Measurements from ENCODE around the gene LRRK1.

Gene LRRK1

DNA sequence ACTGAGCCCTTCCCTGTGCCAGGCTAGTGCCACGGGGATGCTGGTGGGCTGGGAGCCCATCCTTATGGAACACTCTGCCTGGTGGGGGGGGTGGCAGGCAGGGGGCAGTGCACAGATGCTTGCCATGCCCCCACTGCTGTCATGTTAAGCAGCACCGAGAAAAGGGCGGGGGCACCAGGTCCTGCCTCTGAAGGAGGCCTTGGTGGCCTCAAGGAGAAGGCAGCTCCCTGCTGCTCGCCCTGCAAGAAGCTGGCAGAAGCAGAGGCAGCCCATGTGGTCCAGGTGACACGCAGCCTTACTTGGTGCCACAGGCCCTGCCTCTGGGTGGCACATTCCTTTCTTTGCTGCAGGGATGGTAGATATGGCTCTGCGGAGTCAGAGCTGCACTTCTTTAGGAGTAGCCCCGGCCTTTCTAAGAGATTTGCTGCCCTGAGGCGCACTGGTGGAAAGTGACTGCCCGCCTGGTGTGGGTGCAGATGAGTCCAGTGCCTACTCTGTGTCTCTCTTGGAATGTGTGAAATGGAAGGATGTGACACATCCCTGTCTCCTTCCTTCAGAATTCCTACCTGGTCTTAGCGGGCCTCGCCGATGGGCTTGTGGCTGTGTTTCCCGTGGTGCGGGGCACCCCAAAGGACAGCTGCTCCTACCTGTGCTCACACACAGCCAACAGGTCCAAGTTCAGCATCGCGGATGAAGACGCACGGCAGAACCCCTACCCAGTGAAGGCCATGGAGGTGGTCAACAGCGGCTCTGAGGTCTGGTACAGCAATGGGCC lies 145.8 kb downstream of the LRRK1 start:
- TF ChIP-seq, protein P1, sequence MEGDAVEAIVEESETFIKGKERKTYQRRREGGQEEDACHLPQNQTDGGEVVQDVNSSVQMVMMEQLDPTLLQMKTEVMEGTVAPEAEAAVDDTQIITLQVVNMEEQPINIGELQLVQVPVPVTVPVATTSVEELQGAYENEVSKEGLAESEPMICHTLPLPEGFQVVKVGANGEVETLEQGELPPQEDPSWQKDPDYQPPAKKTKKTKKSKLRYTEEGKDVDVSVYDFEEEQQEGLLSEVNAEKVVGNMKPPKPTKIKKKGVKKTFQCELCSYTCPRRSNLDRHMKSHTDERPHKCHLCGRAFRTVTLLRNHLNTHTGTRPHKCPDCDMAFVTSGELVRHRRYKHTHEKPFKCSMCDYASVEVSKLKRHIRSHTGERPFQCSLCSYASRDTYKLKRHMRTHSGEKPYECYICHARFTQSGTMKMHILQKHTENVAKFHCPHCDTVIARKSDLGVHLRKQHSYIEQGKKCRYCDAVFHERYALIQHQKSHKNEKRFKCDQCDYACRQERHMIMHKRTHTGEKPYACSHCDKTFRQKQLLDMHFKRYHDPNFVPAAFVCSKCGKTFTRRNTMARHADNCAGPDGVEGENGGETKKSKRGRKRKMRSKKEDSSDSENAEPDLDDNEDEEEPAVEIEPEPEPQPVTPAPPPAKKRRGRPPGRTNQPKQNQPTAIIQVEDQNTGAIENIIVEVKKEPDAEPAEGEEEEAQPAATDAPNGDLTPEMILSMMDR (IDR thresholded peaks at IDR 0.05; ENCODE audit: low read depth, low read length) = no peak
- no peak for DNase-seq (ENCODE audit: low read depth in 2 of 2)
- no peak overlapping the region for H3K4me3 ChIP-seq (replicated peaks in 1 of 2; ENCODE audit: low read depth in 2 of 2, low read length in 2 of 2)

DNA sequence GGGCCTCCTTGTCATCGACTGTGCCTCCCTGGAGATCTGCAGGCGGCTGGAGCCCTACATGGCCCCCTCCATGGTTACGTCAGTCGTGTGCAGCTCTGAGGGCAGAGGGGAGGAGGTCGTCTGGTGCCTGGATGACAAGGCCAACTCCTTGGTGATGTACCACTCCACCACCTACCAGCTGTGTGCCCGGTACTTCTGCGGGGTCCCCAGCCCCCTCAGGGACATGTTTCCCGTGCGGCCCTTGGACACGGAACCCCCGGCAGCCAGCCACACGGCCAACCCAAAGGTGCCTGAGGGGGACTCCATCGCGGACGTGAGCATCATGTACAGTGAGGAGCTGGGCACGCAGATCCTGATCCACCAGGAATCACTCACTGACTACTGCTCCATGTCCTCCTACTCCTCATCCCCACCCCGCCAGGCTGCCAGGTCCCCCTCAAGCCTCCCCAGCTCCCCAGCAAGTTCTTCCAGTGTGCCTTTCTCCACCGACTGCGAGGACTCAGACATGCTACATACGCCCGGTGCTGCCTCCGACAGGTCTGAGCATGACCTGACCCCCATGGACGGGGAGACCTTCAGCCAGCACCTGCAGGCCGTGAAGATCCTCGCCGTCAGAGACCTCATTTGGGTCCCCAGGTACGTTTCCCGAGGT lies 146.5 kb downstream of the LRRK1 start:
- no peak for DNase-seq (ENCODE audit: low read depth in 2 of 2)
- TF ChIP-seq, protein P1 (IDR thresholded peaks at IDR 0.05; ENCODE audit: low read depth, low read length) = no peak
- no peak overlapping the region for H3K4me3 ChIP-seq (replicated peaks in 1 of 2; ENCODE audit: low read depth in 2 of 2, low read length in 2 of 2)

DNA sequence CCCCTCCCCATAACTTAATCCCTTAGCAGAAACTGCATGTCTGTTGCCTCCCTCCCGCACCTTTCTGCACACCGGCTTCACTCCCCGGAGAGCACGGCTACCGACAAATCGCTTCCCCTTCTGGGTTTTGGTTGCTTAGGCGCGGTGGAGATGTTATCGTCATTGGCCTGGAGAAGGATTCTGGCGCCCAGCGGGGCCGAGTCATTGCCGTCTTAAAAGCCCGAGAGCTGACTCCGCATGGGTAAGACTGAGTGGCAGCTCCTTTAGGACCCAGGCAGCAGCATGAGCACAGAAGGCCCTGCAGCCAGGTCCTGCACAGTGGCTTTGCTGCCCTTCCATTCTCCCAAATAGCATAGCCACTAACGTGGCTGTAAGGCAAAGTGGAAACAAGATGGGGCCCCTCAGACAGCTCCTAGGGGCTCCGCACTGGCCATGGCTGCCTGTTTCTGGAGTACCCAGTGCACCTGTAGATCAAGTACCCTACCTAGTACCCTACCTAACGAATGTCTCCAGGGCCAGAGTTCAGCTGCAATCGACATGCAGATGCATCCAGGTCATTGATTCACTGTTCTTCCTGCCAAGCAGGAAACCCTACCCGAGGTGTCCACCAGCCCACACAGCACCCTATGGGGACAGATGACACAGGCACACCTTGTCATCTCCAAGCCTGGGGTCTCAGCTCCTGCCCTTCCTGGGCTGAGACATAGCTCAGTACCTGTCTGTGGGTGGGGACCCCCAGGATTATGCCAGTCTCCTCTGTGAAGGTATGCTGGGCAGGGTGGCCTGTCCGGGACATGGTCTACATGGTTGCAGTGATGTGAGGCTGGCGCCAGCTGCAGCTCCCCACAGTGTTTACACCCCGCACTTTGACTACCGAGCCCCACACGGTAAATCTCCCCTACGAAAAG lies 147.6 kb downstream of the LRRK1 start:
- no peak overlapping the region for H3K4me3 ChIP-seq (replicated peaks in 1 of 2; ENCODE audit: low read depth in 2 of 2, low read length in 2 of 2)
- DNase-seq (ENCODE audit: low read depth in 2 of 2) = no peak
- TF ChIP-seq, protein P1 (IDR thresholded peaks at IDR 0.05; ENCODE audit: low read depth, low read length) = no peak

DNA sequence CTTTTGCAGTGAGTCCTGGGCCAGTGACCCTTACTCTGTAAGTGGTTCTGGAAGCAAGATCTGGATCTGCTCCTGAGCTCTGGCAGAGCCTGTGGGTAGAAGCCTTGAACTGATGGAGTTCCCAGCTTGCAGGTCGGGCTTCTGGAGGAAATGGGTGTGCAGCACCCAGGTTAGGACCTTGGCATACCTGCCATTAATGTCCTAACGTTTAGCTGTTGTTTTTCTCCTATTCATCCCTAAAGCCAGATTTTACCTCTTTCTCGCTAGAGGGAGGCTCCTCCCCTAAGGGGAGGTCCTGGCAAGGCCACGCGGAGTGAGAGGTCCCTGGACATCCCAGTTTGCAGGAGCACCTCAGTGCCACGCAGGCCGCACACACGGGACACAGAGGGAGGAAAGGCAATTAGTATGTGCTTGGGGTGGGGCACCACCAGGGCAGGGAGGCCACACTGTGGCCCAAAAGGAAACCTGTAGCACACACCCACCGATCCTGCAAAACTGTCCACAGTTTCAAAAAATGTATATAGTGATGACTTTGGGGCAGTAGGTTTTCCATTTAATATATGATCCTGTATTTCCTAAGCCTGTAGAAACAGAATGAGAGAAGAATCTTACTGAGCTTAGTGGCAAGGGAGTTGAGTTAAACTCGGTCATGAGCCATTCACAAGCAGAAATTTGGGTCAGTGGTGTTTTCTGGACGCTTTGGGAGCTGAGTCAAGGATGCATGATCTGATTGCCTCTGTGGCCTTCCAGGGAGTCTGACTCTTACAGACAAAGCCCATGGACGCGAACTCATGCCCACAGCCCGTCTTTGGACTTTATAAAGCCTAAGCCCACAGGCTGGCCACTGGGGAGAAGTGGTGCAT lies 148.7 kb downstream of the LRRK1 start:
- TF ChIP-seq, protein P1 (IDR thresholded peaks at IDR 0.05; ENCODE audit: low read depth, low read length) = no peak
- H3K4me3 ChIP-seq (replicated peaks in 1 of 2; ENCODE audit: low read depth in 2 of 2, low read length in 2 of 2) = no peak overlapping the region
- DNase-seq (ENCODE audit: low read depth in 2 of 2) = no peak

DNA sequence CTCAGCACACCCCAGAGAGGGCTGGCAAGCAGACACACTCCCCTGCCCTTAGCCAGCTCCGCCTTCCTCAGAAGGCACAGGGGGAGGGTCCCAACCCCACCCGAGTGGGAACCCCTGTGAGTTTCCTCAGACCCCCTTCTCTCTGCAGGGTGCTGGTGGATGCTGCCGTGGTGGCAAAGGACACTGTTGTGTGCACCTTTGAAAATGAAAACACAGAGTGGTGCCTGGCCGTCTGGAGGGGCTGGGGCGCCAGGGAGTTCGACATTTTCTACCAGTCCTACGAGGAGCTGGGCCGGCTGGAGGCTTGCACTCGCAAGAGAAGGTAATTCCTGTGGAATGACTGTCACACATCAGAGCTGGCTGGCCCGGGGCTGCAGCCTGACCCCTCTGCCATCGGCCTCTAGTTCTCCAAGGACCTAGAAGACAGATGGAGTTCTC lies 149.4 kb downstream of the LRRK1 start:
- no peak overlapping the region for H3K4me3 ChIP-seq (replicated peaks in 1 of 2; ENCODE audit: low read depth in 2 of 2, low read length in 2 of 2)
- no peak for DNase-seq (ENCODE audit: low read depth in 2 of 2)
- TF ChIP-seq, protein P1 (IDR thresholded peaks at IDR 0.05; ENCODE audit: low read depth, low read length) = no peak
